Measurements from ENCODE around the gene CHAF1A.

The CHAF1A gene

GRCh38 chr19:4391701-4392483 is 10.5 kb upstream of the CHAF1A start:
- Histone ChIP-seq H3K4me1 (ENCODE audit: control insufficient read depth, insufficient read depth, low read length) (peaks cover 13% of the 10 kb centered on the region), H3K4me3 (ENCODE audit: low read depth, low read length) (no peak overlapping the region), H3K9me3 (ENCODE audit: control insufficient read depth, insufficient read depth, low read depth, low read length) (no peaks in the 10 kb centered on the region), H3K27ac (ENCODE audit: extremely low read depth, low read depth, low read length) (no peak overlapping the region), H3K36me3 (ENCODE audit: control insufficient read depth in 2 of 2, insufficient read depth in 1 of 2, low read length in 2 of 2) (peaks cover 3 to 38% of the 10 kb centered on the region in 2 experiments; a peak in 2 of 3 replicates)
- POLR2A ChIA-PET: interaction anchor here (1.1 kb wide), 1 partner anchor 16 kb away, joined by 4 read pairs; no protein-coding TSS in a partner anchor
- CTCF ChIA-PET: interaction anchor here (0.6 to 1.3 kb wide), 4 partner anchors 9 to 1642 kb away, joined by 3 to 5 read pairs (median 3); partner anchors contain the start of gene SH3GL1
- TF ChIP-seq ZNF596 (tag by site-specific recombination; IDR thresholded peaks at IDR 0.05) (no peak), ZSCAN4 (tag by site-specific recombination; IDR thresholded peaks at IDR 0.05) (no peak), ZNF449 (tag by site-specific recombination; IDR thresholded peaks at IDR 0.05) (no peak), ZNF704 (tag by site-specific recombination; IDR thresholded peaks at IDR 0.05) (no peak), ZNF404 (tag by site-specific recombination; IDR thresholded peaks at IDR 0.05) (no peak), GLIS2 (tag by site-specific recombination; IDR thresholded peaks at IDR 0.05) (no peak), YY2 (tag by site-specific recombination; IDR thresholded peaks at IDR 0.05) (no peak), ZNF221 (tag by site-specific recombination; IDR thresholded peaks at IDR 0.05; ENCODE audit: borderline replicate concordance) (no peak), ZNF785 (tag by site-specific recombination; IDR thresholded peaks at IDR 0.05) (no peak), ZNF473 (tag by site-specific recombination; IDR thresholded peaks at IDR 0.05) (no peak), ZNF114 (tag by site-specific recombination; IDR thresholded peaks at IDR 0.05) (no peak), ZNF747 (tag by site-specific recombination; IDR thresholded peaks at IDR 0.05) (no peak), PRDM6 (tag by site-specific recombination; IDR thresholded peaks at IDR 0.05) (no peak), ZEB2 (tag by site-specific recombination; IDR thresholded peaks at IDR 0.05) (no peak)
- TF ChIP-seq, protein P1, sequence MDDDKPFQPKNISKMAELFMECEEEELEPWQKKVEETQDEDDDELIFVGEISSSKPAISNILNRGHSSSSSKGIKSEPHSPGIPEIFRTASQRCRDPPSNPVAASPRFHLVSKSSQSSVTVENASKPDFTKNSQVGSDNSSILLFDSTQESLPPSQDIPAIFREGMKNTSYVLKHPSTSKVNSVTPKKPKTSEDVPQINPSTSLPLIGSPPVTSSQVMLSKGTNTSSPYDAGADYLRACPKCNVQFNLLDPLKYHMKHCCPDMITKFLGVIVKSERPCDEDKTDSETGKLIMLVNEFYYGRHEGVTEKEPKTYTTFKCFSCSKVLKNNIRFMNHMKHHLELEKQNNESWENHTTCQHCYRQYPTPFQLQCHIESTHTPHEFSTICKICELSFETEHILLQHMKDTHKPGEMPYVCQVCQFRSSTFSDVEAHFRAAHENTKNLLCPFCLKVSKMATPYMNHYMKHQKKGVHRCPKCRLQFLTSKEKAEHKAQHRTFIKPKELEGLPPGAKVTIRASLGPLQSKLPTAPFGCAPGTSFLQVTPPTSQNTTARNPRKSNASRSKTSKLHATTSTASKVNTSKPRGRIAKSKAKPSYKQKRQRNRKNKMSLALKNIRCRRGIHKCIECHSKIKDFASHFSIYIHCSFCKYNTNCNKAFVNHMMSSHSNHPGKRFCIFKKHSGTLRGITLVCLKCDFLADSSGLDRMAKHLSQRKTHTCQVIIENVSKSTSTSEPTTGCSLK (tag by site-specific recombination; IDR thresholded peaks at IDR 0.05): no peak

All from HEK293 (cell line).